ENCODE results near the gene XYLT1. TPM values are rescaled to one million over a fixed set of nuclear protein-coding genes. Genes with fewer than 3 reads are reported as not detected.

XYLT1 gene
- total RNA-seq, 4 donors from 2014 or later: 5.6 to 14.9 (median 10.8) TPM

- no peaks in the 10 kb centered on the region for H3K9me3 ChIP-seq
- 82% methylated on average over 10 of the region's 10 CpGs for WGBS, 2 donors
- no peak overlapping the region for H3K27ac ChIP-seq
- no peak for DNase-seq
- no peak for TF ChIP-seq POLR2A (IDR thresholded peaks at IDR 0.05)
- TF ChIP-seq, protein P1, sequence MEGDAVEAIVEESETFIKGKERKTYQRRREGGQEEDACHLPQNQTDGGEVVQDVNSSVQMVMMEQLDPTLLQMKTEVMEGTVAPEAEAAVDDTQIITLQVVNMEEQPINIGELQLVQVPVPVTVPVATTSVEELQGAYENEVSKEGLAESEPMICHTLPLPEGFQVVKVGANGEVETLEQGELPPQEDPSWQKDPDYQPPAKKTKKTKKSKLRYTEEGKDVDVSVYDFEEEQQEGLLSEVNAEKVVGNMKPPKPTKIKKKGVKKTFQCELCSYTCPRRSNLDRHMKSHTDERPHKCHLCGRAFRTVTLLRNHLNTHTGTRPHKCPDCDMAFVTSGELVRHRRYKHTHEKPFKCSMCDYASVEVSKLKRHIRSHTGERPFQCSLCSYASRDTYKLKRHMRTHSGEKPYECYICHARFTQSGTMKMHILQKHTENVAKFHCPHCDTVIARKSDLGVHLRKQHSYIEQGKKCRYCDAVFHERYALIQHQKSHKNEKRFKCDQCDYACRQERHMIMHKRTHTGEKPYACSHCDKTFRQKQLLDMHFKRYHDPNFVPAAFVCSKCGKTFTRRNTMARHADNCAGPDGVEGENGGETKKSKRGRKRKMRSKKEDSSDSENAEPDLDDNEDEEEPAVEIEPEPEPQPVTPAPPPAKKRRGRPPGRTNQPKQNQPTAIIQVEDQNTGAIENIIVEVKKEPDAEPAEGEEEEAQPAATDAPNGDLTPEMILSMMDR (IDR thresholded peaks at IDR 0.05): no peak
- no peaks in the 10 kb centered on the region for H3K4me1 ChIP-seq
- H3K27me3 ChIP-seq: no peaks in the 10 kb centered on the region
- no peak overlapping the region for H3K4me3 ChIP-seq (replicated peaks in 1 of 3)
- peaks cover 4 to 15% of the 10 kb centered on the region in 2 donors for H3K36me3 ChIP-seq
- intact Hi-C loops (cut with DNase I): no loop called here
Measured at GRCh38 chr16:17134586-17134985, 336.2 kb downstream of the XYLT1 start.

DNA sequence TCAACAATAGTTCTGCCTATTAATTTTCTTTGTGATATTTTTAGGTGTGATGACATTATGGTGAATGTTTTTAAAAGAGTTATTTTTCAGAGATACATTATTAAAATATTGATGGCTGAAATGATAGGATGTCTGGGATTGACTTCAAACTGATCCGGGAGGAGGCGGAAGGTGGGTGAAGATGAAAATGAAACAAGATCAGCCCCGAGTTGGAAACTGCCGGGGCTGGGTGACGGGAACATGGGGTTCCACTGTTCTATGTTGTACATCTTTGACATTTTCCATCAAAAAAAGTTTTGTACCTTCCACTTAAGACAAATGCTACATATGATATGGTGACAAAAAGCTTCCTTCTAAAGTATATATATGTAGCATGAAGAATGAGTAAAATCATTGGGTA, 336.9 kb downstream of the XYLT1 start:
- no peaks in the 10 kb centered on the region for H3K4me1 ChIP-seq
- no peak overlapping the region for H3K27ac ChIP-seq
- no peak for DNase-seq
- no peak overlapping the region for H3K4me3 ChIP-seq (replicated peaks in 1 of 3)
- H3K9me3 ChIP-seq: no peaks in the 10 kb centered on the region
- TF ChIP-seq POLR2A (IDR thresholded peaks at IDR 0.05): no peak
- TF ChIP-seq, protein P1 (IDR thresholded peaks at IDR 0.05): no peak
- peaks cover 4 to 15% of the 10 kb centered on the region in 2 donors for H3K36me3 ChIP-seq
- intact Hi-C loops (cut with DNase I): no loop called here
- 96% methylated on average over 5 of the region's 5 CpGs for WGBS, 2 donors
- no peaks in the 10 kb centered on the region for H3K27me3 ChIP-seq

- DNase-seq: no peak
- Histone ChIP-seq H3K4me1 (no peaks in the 10 kb centered on the region), H3K27ac (no peak overlapping the region), H3K4me3 (replicated peaks in 1 of 3) (no peak overlapping the region), H3K36me3 (peaks cover 4 to 16% of the 10 kb centered on the region in 2 donors), H3K9me3 (no peaks in the 10 kb centered on the region), H3K27me3 (no peaks in the 10 kb centered on the region)
- no peak for TF ChIP-seq POLR2A (IDR thresholded peaks at IDR 0.05)
- TF ChIP-seq, protein P1 (IDR thresholded peaks at IDR 0.05): no peak
- intact Hi-C loops (cut with DNase I): no loop called here
- WGBS, 2 donors: 87 to 89% methylated on average over 6 of the region's 6 CpGs
Measured at GRCh38 chr16:17131351-17131750, 339.4 kb downstream of the XYLT1 start.

- Histone ChIP-seq H3K27me3 (no peaks in the 10 kb centered on the region), H3K4me1 (no peaks in the 10 kb centered on the region), H3K4me3 (replicated peaks in 1 of 3) (no peak overlapping the region), H3K9me3 (no peaks in the 10 kb centered on the region), H3K36me3 (peaks cover 4 to 16% of the 10 kb centered on the region in 2 donors), H3K27ac (no peak overlapping the region)
- no peak for DNase-seq
- no peak for TF ChIP-seq POLR2A (IDR thresholded peaks at IDR 0.05)
- TF ChIP-seq, protein P1 (IDR thresholded peaks at IDR 0.05): no peak
- intact Hi-C loops (cut with DNase I): no loop called here
- WGBS, 2 donors: 90% methylated on average over 6 of the region's 6 CpGs
Measured at GRCh38 chr16:17130733-17131132, 340.0 kb downstream of the XYLT1 start.

- Histone ChIP-seq H3K36me3 (peaks cover 4 to 16% of the 10 kb centered on the region in 2 donors), H3K4me3 (replicated peaks in 1 of 3) (no peak overlapping the region), H3K4me1 (no peaks in the 10 kb centered on the region), H3K27me3 (no peaks in the 10 kb centered on the region), H3K27ac (no peak overlapping the region), H3K9me3 (no peaks in the 10 kb centered on the region)
- no peak for TF ChIP-seq POLR2A (IDR thresholded peaks at IDR 0.05)
- TF ChIP-seq, protein P1 (IDR thresholded peaks at IDR 0.05): no peak
- no peak for DNase-seq
- intact Hi-C loops (cut with DNase I): no loop called here
- WGBS, 2 donors: 93 to 95% methylated on average over 5 of the region's 5 CpGs
Measured at GRCh38 chr16:17129971-17130370, 340.8 kb downstream of the XYLT1 start.

Measured in thyroid gland (tissue), 4 donors.